GM21576 (cell line): ENCODE data around the gene PCSK1.

Experiments
- ATAC-seq: cut with Tn5 transposase; IDR thresholded peaks from one replicate; pipeline ENCODE4 v1.9.1; 2021; ENCODE audit warnings: mild to moderate bottlenecking, moderate library complexity; ENCODE audit not compliant: unreplicated experiment

The PCSK1 gene

DNA sequence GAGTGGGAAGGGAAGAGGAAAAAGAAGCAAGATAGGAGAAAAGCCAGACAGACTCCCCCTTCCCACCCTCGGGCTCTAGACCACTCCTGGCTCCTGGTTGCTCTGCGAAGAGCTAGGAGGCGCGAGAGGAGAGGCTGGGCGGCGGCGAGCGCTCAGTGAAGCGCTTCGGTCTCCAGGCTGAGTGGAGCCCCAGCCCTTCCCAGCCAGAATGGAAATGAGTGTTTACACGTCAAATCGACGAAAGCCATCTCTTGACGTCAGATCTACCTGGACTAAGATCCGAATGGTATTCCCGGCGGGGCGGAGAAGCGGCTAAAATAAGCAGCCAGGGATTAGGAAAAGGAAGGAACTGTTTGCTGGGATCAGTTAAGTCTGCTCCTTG lies at the start of gene PCSK1:
TSS of gene PCSK1 (minus strand) at position 183 of the 382 bp plus-strand sequence. CDS start 206 bp downstream, outside the sequence.
- ATAC-seq, result no peak

DNA sequence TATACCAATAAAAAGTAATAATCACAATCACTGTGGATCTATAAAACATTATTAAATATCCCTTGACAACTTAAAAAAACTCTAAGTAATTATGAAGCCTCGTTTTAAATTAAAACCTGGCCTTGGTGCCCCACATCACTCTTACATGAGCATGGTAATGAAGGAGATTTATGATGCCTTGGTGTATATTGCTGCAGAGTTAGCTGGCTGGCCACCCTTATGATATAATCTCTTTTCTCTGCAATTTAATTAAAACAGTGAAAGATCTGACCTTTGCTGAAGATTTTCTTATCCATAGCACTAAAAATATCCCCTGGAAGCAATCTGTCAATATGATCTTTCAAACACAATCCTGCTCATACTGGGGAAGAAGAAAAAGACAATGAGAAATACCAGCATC lies 48.8 kb upstream of the PCSK1 start:
- ATAC-seq, result no peak

GRCh38 chr5:96481009-96481786 lies 48.1 kb upstream of the PCSK1 start:
- no peak for ATAC-seq

- ATAC-seq, result no peak
Measured at GRCh38 chr5:96478983-96479382, 45.9 kb upstream of the PCSK1 start.

GRCh38 chr5:96476654-96477053 lies 43.6 kb upstream of the PCSK1 start:
- ATAC-seq, result no peak

DNA sequence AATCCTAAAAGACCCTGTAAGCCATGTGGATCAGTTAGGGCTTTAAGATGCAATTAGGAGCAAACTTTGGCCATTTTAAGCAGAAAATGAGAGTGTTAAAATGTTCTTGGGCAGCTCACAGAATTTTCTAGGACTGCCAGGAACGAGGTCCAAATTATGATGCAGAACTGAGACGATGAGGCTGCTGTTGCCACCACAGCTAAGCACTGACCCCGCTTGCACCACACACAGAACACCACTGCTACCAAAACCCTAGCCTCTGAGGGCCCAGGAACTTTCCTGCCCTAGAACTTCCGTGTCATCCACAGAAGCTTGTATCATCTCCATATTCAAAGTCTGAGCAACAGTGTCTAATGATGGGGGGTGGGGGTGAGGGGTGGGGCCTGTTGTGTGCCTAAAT lies 41.0 kb upstream of the PCSK1 start:
- no peak for ATAC-seq

DNA sequence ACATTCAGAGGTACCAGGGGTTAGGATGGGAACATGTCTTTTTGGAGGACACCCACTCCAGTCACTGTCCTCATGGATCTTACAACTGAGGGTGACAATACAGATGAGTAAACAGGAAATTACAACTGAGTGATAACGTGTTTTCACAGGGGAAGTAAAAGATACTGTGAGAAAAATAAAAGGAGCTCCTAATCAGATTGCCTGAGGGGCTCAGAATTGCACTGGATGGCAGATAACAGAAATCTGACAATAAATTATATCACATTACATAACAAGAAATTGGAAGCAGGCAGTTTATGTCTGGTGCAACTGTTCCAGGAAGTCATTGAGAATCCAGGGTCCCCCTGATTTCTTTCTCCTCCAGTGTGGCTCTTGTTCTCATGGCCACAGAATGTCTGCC lies 40.1 kb upstream of the PCSK1 start:
- no peak for ATAC-seq

- no peak for ATAC-seq
Measured at GRCh38 chr5:96470785-96471184, 37.7 kb upstream of the PCSK1 start.

DNA sequence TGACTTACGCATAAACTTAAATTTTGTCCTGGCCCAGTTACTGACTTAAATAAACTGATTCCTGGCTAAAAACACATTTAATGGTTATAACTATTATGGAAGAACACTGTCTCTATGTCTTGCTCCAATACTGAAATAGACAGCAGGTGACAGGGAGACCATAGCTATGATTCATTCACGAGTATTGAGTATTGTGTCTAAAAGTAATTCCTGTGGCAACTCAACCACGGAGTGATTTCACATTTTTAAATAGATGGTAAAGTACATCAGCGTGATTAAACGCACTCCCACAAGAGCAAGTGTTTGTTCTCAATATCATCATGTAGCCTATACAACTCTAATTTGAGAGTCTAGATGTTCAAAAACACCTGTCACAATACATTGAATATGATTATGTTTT lies 35.9 kb upstream of the PCSK1 start:
- ATAC-seq, result no peak

GRCh38 chr5:96463091-96463490 lies 30.0 kb upstream of the PCSK1 start:
- ATAC-seq, result no peak

DNA sequence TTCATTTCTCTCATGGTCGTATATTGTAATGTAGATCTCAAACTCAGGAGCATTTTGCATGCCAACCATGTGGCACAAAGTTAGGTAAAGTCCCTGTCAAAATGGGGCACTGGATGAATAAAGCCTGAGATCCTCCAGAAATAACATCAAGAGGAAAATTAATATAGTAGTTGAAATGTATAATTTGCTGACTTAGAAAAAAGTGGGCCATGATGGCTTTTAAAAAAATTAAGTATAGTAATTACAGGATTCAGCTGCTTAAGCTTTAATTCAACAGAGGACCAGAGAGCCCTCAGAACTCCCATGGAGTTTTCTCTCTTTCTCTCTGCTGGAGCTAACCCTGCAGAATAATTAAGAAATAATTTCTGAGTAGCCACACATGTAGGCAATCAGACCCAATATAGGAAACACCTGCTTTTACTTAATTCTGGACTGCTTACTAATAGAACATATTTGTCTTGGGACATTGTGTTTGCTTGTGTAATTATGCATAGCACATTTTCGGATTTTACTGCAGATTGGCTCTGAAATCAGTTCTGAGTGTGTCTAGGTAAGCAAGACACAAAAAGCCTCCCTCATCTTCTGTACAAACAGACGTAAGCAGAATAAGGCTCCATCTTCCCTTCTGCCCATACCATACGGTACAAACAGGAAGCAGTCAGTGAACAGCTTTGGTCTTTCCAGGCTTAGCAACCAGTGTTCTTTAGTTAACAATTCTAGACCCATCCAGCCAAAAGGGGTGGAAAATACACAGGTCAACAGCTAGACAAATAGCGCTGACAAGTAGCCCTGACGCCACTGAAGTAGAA lies 26.5 kb upstream of the PCSK1 start:
- ATAC-seq, result no peak

DNA sequence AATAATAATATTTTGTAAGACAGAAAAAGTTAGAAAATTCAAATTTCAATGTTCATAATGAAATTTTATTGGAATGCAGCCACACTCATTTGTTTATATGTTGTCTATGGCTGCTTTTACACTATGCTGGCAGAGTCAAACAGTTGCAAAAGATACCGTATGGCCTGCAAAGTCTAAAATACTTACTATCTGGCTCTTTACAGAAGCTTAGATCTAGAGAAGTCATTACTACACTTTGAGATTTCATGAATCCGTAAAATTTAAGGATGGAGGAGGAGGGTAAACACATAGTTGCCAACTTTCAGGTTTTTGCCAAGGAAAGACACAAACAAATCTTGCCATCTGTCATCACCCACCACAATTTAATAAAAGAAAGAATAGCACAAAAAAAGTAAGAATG lies 25.1 kb upstream of the PCSK1 start:
- no peak for ATAC-seq

DNA sequence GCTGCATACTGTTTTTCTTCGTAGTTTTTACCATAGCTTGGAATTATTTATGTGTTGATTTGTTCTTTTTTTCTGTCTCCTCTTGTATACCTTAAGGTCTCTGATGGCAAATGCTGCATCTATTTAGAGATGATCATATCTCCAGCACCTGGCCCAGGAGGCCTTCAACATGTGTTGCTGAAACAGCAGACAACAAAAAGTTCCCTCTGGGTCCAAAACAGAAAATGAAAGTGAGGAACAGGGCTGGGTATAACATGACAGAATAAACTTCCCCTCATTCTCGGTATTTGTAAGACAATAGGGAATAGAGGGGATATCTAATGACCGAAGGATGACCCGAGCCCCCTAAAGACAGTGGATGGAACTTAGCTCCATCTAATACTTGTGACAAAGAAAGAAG lies 22.7 kb upstream of the PCSK1 start:
- no peak for ATAC-seq

DNA sequence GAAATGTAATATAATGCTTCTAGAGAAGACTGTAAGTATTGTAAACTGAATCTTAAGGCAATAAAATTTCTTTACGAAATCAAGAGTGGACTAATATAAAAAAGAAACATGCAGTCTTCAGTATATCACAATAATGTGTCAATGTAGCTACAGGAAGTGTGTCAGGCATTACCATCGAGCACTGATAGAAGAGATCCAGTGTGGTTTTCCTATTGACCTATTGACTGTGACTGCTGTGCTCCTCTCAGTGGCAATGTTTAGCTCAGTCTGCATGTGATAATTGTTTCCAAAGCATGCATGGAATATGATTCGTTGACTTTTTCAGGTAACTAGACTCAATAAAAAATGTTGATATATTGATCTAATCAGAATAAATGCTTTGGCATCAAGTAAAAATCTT lies 20.3 kb upstream of the PCSK1 start:
- ATAC-seq, result no peak

GRCh38 chr5:96447949-96448348 lies 14.9 kb upstream of the PCSK1 start:
- no peak for ATAC-seq

DNA sequence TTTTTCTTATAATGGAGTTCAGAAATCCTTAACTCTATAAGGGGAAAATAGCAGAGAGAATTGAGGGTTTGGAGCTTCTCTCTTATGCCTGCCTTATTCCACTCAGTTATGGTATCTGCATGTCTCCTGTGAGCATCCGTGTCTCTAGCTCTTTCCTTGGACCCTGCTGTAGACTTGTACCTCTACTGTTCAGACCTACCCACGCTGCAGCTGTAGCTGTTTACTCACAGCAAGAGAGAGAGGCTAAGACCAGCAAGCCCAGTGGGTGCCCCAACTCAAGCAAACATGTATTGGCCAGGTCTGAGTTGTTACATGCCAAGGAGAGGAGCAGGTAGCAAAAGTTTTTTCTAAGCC lies 7.1 kb upstream of the PCSK1 start:
- peak; percentile 11 for ATAC-seq

GRCh38 chr5:96439477-96440184 lies 6.6 kb upstream of the PCSK1 start:
- ATAC-seq, result peak; percentile 93

DNA sequence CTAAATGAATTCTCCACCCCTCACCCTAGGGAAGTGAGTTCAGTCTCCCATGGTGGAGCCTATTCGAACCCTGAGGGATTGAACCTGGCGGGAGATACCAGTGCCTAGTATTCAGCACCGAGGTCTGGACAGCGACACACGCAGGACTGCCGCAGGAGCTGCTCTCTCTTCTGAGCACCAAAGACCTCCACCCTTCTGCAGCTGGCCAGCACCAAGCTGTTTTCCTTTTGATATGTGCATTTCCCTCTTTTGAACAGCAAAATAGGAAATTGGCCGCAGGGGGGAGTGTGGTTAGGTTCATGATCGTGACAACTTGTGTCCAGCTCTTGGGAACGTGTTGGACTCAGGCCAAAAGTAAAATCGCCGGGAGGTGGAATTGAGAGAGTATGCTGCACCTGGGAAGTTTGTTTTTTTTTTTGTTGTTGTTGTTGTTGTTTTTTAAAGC lies 1.2 kb upstream of the PCSK1 start:
- peak; percentile 83 for ATAC-seq

DNA sequence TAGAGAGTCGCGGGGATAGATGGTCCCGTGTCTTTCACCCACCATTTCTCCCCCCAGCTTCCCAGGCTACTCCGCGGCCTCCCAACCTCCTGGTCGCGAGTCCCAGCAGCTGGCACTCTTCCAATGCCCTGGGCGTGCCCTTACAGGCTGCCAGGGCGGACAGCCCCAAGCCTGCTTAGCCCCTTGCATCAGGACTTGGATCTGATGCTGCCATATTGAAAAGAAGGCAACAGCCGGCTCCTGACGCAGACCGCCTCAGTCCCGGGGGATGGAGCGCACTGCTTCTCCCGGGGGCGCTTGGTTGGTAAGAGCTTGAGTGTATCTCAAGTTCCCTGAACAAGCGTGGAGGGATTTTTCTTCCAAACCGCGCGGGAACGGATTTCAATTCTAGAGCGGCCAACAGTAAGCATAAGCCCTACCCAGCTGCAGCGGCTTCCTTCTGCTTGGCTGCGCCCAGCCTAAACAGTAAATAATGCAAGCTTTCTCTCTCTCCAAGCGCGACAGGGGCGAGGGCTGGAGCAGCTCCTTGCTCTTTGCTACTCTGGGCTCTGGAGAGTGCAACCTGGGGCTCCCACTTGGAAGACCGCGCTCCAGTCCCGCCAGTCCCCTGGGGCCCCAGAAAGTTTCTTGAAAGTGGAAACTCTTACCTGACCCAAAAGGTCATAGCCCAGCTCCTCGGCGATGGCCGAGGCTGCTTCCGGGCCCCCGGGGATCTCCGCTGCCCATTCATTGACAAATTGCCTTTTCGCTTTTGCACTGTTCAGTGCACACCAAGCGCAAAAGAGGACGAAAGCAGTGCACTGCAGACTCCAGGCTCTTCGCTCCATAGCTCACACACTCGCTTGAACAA lies 607 bp downstream of the PCSK1 start:
- no peak for ATAC-seq

DNA sequence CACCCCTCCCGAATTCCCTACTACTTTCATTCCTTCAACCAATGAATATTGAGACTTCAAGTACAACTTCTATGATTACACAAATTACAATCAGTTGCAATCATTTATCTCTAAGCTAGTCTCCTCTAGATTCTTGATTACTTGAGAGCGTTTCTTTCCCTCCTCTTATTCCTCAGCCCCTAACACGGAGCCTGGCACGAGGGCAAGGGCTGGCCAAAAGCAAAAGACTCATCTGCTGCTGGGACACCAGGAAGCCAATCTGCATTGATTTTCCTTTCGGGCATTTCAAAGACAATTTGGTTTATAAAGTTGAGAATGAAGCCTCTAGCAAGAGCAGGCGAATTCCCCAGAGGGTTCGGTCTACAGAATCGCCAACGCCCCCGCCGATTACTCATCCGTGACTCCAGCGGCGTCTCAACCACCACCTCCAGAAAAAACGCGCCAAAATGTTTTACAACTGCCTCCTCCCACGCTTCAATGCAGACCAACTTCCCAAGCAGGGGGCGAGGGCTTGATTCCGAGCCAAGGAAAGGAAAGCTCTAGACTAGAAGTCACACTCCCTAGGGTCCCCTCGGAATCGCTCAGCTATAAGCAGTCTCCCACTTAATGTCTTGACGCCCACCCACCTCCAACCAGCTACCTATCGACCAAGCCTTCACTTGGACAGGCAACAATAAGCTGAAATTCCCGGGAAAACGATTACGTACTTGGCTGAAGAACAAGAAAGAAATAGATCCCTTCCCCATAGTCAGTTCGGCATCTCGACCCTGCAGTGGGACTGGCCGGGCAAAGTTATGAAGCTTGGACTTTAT lies 1.5 kb downstream of the PCSK1 start:
- ATAC-seq, result no peak
